Fibroblast of lung (primary cell): ENCODE results near the gene FAM181A. TPM values are rescaled to one million over a fixed set of nuclear protein-coding genes. Genes with fewer than 3 reads are reported as not detected.

Source experiments
- DNase-seq, 2 donors: peaks; one replicate each; pipeline versions ENCODE4 v3.0.0 to v3.0.0-alpha.2; 2010; ENCODE audit warnings: low read depth in 2 of 2
- H2AFZ ChIP-seq: 2 replicates; pipeline ENCODE4 v1.5.1; 2012; ENCODE audit warnings: low read length, control low read depth, inconsistent platforms
- H3K27ac ChIP-seq: 2 replicates; pipeline ENCODE4 v1.5.1; 2011; ENCODE audit warnings: low read length, control low read depth; ENCODE audit not compliant: insufficient read depth
- H3K27me3 ChIP-seq: 2 replicates; pipeline ENCODE4 v1.5.1; 2011; ENCODE audit warnings: mild to moderate bottlenecking, low read length; ENCODE audit not compliant: control insufficient read depth, insufficient read depth
- H3K36me3 ChIP-seq: 2 replicates; pipeline ENCODE4 v1.5.1; 2011; ENCODE audit warnings: low read length; ENCODE audit not compliant: control insufficient read depth, insufficient read depth
- H3K4me1 ChIP-seq: 2 replicates; pipeline ENCODE4 v1.5.1; 2011; ENCODE audit warnings: low read length; ENCODE audit not compliant: control insufficient read depth, insufficient read depth; ENCODE audit errors: extremely low read depth
- H3K4me2 ChIP-seq: 2 replicates; pipeline ENCODE4 v1.5.1; 2011; ENCODE audit warnings: low read length, control low read depth; ENCODE audit not compliant: insufficient read depth; ENCODE audit errors: extremely low read depth
- H3K4me3 ChIP-seq, 4 experiments: fragments of 200-600 bp in 1 of 4; sonication (generic) in 1 of 4; replicated peaks in 1 of 4; 2 replicates each; pipeline ENCODE4 v1.5.1; 2011 to 2016; ENCODE audit warnings: low read length in 4 of 4, low read depth in 3 of 4, mild to moderate bottlenecking in 3 of 4, control low read depth in 2 of 4, inconsistent platforms in 1 of 4, mixed read lengths in 1 of 4; ENCODE audit not compliant: insufficient read depth in 1 of 4; ENCODE audit errors: control extremely low read depth in 1 of 4
- H3K79me2 ChIP-seq: 2 replicates; pipeline ENCODE4 v1.5.1; 2012; ENCODE audit warnings: mild to moderate bottlenecking, low read length, inconsistent platforms; ENCODE audit not compliant: control insufficient read depth, insufficient read depth
- H3K9ac ChIP-seq: 2 replicates; pipeline ENCODE4 v1.5.1; 2011; ENCODE audit warnings: mild to moderate bottlenecking, low read length, control low read depth; ENCODE audit not compliant: insufficient read depth
- H3K9me3 ChIP-seq: 2 replicates; pipeline ENCODE4 v1.5.1; 2012; ENCODE audit warnings: low read depth, low read length; ENCODE audit not compliant: control insufficient read depth, insufficient read depth
- H4K20me1 ChIP-seq: 2 replicates; pipeline ENCODE4 v1.5.1; 2011; ENCODE audit warnings: low read length; ENCODE audit not compliant: control insufficient read depth, insufficient read depth; ENCODE audit errors: extremely low read depth
- CTCF ChIP-seq, 2 donors: IDR thresholded peaks in 1 of 2; conservative IDR thresholded peaks in 1 of 2; 1 replicate in 1 of 2; 2 replicates in 1 of 2; pipeline ENCODE4 v1.5.1; 2011 to 2012; ENCODE audit warnings: low read length in 2 of 2, control low read depth in 1 of 2, inconsistent platforms in 1 of 2, low read depth in 1 of 2, mild to moderate bottlenecking in 1 of 2
- EZH2 ChIP-seq: IDR thresholded peaks from 2 replicates; pipeline ENCODE4 v1.5.1; 2012; ENCODE audit warnings: low read length, control low read depth, mild to moderate bottlenecking; ENCODE audit errors: missing control alignments
- polyA plus RNA-seq, 2 donors: library from polyadenylated mRNA; depleted of rRNA in 1 of 2; stranded (reverse) in 1 of 2; unstranded in 1 of 2; fragments of >200 nt; gene quantifications; 2 replicates each; pipeline ENCODE4 v1.2.1, GENCODE V29; 2011 to 2012; ENCODE audit warnings: missing spikeins in 1 of 2
- total RNA-seq: library from RNA; depleted of rRNA; stranded (reverse); fragments of >200 nt; gene quantifications from 2 replicates; pipeline ENCODE4 v1.2.1, GENCODE V29; 2014

Gene FAM181A
- total and polyA plus RNA-seq, 2 donors (not counting 1 experiment from before 2014, with no cell fraction given), result not detected

DNA sequence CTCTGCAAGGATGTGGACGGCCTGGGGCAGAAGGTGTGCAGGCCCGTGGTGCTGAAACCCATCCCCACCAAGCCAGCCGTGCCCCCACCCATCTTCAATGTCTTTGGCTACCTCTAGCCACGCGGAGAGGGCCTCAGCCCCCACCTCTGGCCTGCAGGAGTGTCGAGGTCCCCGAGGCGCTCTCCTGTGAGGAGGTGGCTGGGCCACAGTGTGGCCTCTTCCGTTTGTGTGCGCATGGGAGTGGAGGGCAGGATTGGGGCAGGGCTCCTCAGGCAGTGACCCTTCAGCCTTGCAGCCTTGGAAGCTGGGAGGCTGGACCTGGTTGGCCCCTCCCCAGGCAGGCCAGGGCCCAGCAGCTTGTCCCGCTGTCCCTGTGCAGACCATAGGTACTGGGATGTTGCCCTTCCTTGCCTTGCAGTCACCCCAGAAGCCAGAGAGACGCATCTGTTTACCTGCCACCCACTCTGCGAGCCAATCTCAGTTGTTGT lies 1.9 kb downstream of the FAM181A start:
- Histone ChIP-seq H3K9me3 (no peaks in the 10 kb centered on the region), H2AFZ (no peak overlapping the region), H4K20me1 (no peaks in the 10 kb centered on the region), H3K36me3 (no peaks in the 10 kb centered on the region), H3K4me2 (no peak overlapping the region), H3K9ac (no peak overlapping the region), H3K4me3 (no peak overlapping the region), H3K79me2 (no peaks in the 10 kb centered on the region), H3K4me1 (no peaks in the 10 kb centered on the region), H3K27me3 (no peaks in the 10 kb centered on the region), H3K27ac (no peak overlapping the region)
- no peak for TF ChIP-seq CTCF (conservative IDR thresholded peaks at IDR 0.05 in 1 of 2, IDR thresholded peaks at IDR 0.05 in 1 of 2; ENCODE audit: low read depth in 1 of 2, low read length in 2 of 2)
- TF ChIP-seq EZH2, result no peak
- DNase-seq, result no peak

DNA sequence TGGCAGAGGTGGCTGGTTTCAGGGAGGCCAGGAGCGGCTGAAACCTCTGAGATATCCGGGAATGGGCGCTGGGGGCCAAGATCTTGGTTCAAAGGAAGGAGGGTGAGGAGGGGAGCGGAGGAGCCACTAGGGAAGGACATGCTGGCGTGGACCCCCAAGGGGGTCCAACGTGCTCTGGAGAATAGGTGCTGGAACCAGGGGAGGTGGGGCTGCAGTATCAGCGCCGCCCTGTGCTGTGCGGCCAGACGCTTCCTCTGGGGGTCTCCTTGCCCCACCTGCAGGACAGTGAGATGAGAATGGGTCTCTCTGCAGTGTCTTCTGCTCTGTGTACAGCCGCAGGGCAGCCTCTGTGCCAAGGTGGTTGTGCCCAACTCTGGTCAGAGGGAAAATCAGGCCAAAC lies 2.5 kb downstream of the FAM181A start:
- Histone ChIP-seq H3K79me2 (no peaks in the 10 kb centered on the region), H3K9ac (no peak overlapping the region), H2AFZ (no peak overlapping the region), H3K27ac (no peak overlapping the region), H3K36me3 (no peaks in the 10 kb centered on the region), H3K4me3 (no peak overlapping the region), H3K4me2 (no peak overlapping the region), H3K9me3 (no peaks in the 10 kb centered on the region), H4K20me1 (no peaks in the 10 kb centered on the region), H3K4me1 (no peaks in the 10 kb centered on the region), H3K27me3 (no peaks in the 10 kb centered on the region)
- DNase-seq, result no peak
- no peak for TF ChIP-seq CTCF (conservative IDR thresholded peaks at IDR 0.05 in 1 of 2, IDR thresholded peaks at IDR 0.05 in 1 of 2; ENCODE audit: low read depth in 1 of 2, low read length in 2 of 2)
- TF ChIP-seq EZH2, result no peak

DNA sequence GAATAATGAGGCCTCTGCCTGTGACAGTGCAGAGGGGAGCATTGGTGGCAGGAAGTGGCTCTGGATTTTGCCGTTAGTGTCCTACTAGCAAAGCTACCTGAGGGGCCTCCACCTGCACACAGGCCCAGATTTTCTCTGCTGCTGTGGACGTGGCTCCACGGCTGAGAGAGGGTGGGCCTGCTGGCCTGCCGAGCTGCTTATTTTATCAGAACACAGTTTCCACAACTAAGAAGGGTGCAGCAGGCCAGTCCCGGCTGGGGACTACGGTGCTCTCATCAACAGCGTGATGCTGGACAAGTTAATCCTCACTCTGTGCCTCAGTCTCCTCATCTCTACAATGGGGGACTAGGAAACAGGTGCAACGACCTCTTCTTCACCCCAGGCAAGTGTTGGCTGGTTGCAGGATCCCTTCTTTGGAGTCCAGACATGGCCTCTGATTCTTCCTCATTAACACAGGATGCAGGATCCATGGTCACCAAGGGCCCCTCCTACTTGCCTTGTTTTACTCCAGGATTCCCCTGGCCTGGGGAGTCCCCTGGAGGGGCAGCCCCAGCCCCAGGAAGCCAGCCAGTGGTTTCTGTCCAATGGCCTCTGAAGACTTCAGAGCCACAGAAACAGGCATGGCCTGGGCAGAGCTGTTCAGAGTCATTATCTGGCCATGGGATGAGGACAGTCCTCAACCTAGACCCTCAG lies 3.3 kb downstream of the FAM181A start:
- Histone ChIP-seq H3K79me2 (no peaks in the 10 kb centered on the region), H3K36me3 (no peaks in the 10 kb centered on the region), H3K4me1 (no peaks in the 10 kb centered on the region), H3K9ac (no peak overlapping the region), H3K4me2 (no peak overlapping the region), H2AFZ (no peak overlapping the region), H3K27me3 (no peaks in the 10 kb centered on the region), H3K27ac (no peak overlapping the region), H3K4me3 (no peak overlapping the region), H4K20me1 (no peaks in the 10 kb centered on the region), H3K9me3 (no peaks in the 10 kb centered on the region)
- DNase-seq, result no peak
- TF ChIP-seq EZH2 (no peak), CTCF (conservative IDR thresholded peaks at IDR 0.05 in 1 of 2, IDR thresholded peaks at IDR 0.05 in 1 of 2; ENCODE audit: low read depth in 1 of 2, low read length in 2 of 2) (no peak)
